ENCODE measurements around the gene PPP3R1.

GRCh38 chr2:68231061-68231372, 21.3 kb downstream of the PPP3R1 start:
- TF ChIP-seq POLR2A (IDR thresholded peaks at IDR 0.05; ENCODE audit: low read length) (no peak), GATA1 (IDR thresholded peaks at IDR 0.05; ENCODE audit: low read depth, low read length) (no peak)
